OCI-LY3 (cell line): ENCODE data around the gene NOTUM.

Source experiments
- EZH2phosphoT487 ChIP-seq: fragments of 200-600 bp; shearing (Covaris generic); IDR thresholded peaks from 2 replicates; pipeline ENCODE4 v1.6.1; 2018; ENCODE audit warnings: antibody characterized with exemption, mixed run types, low read depth
- TF ChIP-seq, protein P1 (sequence below): fragments of 200-600, 300-600 bp; sonication (generic); IDR thresholded peaks from 2 replicates; pipeline ENCODE4 v1.5.1; 2014; ENCODE audit warnings: antibody characterized with exemption, low read length, low read depth

GRCh38 chr17:81926451-81927151 lies 34.4 kb downstream of the NOTUM start:
- TF ChIP-seq, protein P1, sequence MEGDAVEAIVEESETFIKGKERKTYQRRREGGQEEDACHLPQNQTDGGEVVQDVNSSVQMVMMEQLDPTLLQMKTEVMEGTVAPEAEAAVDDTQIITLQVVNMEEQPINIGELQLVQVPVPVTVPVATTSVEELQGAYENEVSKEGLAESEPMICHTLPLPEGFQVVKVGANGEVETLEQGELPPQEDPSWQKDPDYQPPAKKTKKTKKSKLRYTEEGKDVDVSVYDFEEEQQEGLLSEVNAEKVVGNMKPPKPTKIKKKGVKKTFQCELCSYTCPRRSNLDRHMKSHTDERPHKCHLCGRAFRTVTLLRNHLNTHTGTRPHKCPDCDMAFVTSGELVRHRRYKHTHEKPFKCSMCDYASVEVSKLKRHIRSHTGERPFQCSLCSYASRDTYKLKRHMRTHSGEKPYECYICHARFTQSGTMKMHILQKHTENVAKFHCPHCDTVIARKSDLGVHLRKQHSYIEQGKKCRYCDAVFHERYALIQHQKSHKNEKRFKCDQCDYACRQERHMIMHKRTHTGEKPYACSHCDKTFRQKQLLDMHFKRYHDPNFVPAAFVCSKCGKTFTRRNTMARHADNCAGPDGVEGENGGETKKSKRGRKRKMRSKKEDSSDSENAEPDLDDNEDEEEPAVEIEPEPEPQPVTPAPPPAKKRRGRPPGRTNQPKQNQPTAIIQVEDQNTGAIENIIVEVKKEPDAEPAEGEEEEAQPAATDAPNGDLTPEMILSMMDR, result no peak
- TF ChIP-seq EZH2phosphoT487, result no peak
